Measurements from ENCODE around the gene ABCA2. TPM values are rescaled to one million over a fixed set of nuclear protein-coding genes. Genes with fewer than 3 reads are reported as not detected.

ABCA2 gene, protein sequence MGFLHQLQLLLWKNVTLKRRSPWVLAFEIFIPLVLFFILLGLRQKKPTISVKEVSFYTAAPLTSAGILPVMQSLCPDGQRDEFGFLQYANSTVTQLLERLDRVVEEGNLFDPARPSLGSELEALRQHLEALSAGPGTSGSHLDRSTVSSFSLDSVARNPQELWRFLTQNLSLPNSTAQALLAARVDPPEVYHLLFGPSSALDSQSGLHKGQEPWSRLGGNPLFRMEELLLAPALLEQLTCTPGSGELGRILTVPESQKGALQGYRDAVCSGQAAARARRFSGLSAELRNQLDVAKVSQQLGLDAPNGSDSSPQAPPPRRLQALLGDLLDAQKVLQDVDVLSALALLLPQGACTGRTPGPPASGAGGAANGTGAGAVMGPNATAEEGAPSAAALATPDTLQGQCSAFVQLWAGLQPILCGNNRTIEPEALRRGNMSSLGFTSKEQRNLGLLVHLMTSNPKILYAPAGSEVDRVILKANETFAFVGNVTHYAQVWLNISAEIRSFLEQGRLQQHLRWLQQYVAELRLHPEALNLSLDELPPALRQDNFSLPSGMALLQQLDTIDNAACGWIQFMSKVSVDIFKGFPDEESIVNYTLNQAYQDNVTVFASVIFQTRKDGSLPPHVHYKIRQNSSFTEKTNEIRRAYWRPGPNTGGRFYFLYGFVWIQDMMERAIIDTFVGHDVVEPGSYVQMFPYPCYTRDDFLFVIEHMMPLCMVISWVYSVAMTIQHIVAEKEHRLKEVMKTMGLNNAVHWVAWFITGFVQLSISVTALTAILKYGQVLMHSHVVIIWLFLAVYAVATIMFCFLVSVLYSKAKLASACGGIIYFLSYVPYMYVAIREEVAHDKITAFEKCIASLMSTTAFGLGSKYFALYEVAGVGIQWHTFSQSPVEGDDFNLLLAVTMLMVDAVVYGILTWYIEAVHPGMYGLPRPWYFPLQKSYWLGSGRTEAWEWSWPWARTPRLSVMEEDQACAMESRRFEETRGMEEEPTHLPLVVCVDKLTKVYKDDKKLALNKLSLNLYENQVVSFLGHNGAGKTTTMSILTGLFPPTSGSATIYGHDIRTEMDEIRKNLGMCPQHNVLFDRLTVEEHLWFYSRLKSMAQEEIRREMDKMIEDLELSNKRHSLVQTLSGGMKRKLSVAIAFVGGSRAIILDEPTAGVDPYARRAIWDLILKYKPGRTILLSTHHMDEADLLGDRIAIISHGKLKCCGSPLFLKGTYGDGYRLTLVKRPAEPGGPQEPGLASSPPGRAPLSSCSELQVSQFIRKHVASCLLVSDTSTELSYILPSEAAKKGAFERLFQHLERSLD (N-terminal part only)
- total RNA-seq, result 10 to 100 TPM; 13.5 to 58.6 (median 19.3) TPM

DNA sequence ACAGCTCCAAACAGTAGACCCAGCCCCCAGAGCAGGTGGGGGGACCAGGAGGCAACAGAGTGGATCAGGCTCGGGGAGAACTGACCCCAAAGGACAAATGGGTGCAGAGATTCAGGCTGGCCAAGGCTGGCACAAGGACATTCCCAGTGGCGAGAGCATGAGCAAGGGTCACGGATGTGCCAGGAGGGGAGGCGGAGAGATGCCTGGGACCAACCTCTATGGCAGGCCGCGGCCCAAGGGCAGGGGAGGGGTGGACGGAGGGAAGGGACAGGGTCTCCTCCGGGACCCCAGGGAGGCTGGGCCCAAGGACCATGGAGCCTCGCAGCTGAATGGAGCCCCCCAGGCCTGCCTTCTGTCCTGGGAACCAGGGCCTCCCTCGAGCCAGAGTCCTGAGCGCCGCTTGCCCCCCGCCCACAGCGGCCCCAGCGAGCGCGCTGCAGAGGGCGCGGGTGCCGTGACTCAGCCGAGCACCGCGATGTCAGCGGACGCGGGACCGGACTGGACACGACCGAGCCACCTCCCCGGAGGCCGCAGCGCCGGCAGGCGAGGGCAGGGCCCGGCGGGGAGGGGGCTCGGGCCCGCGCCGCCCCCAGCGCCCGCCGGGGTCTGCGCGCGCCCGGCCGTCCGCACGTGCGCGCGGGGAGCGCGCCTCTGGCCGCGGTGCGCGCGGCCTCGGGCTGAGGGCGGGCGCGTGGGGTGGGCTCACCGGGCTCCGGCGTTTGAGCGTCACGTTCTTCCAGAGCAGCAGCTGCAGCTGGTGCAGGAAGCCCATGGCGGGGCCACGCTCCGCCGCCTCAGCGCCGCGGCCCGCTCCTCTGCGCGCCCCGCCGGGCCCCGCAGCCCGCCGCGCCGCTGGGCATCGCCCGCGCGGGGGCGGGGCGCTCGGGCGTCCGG is at the start of gene ABCA2:
Gene ABCA2, minus strand, starts transcription at position 869 of the 894 bp plus-strand sequence. Its CDS starts 97 bp downstream, at position 772.
- TF ChIP-seq, protein P1, sequence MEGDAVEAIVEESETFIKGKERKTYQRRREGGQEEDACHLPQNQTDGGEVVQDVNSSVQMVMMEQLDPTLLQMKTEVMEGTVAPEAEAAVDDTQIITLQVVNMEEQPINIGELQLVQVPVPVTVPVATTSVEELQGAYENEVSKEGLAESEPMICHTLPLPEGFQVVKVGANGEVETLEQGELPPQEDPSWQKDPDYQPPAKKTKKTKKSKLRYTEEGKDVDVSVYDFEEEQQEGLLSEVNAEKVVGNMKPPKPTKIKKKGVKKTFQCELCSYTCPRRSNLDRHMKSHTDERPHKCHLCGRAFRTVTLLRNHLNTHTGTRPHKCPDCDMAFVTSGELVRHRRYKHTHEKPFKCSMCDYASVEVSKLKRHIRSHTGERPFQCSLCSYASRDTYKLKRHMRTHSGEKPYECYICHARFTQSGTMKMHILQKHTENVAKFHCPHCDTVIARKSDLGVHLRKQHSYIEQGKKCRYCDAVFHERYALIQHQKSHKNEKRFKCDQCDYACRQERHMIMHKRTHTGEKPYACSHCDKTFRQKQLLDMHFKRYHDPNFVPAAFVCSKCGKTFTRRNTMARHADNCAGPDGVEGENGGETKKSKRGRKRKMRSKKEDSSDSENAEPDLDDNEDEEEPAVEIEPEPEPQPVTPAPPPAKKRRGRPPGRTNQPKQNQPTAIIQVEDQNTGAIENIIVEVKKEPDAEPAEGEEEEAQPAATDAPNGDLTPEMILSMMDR (IDR thresholded peaks at IDR 0.05; ENCODE audit: low read depth), result no peak

DNA sequence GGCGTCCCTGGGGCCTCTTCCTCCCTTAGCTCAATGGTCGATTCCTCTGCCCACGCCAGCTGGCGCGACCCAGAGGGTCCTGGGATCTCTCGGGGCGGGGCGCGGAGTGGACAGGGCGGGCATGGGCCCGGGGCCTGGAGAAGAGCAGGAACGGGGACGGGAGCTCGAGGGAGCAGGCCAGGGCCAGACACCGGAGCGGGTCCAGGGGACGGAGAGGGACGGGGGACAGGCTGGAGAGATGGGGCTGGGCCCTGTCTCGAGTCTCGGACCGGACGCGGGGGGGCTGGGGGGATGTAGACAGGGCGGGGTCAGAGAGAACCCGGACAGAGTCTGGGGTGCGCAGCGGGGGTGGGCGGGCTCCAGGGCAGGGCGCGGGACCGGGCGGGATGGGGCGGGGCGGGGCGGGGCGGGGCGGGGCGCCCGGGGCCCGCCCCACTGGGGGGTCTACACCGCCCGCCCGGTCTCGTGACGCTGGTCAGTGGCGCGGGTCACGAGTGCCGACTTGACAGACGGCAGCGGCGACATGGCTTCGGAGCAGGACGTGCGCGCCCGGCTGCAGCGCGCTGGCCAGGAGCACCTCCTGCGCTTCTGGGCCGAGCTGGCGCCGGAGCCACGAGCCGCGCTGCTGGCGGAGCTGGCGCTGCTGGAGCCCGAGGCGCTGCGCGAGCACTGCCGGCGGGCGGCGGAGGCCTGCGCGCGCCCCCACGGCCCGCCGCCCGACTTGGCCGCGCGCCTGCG is 49.1 kb upstream of the ABCA2 start, which contains the start of gene UAP1L1:
Gene UAP1L1, plus strand, starts transcription at position 508 of the 738 bp plus-strand sequence. Its CDS starts 16 bp downstream, at position 524.
- TF ChIP-seq, protein P1 (IDR thresholded peaks at IDR 0.05; ENCODE audit: low read depth), result no peak

DNA sequence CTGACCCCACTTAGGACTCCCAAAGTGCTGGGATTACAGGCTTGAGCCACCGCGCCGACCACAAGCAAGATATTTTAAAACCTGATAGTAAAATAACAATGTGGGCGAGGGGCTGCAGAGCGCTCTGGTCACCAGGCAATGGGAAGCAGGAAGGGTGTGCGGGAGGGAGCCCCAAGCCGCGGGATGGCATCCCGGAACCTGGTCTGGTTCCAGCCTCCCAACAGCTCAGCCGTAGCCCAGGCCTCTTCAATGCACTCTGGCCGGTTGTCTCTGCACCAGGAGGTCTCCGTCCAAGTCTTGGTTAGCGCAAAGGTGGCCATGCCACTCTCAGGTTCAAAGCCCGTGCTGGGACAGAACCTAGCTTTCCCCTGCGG is 48.6 kb upstream of the ABCA2 start:
- TF ChIP-seq, protein P1 (IDR thresholded peaks at IDR 0.05; ENCODE audit: low read depth), result no peak

DNA sequence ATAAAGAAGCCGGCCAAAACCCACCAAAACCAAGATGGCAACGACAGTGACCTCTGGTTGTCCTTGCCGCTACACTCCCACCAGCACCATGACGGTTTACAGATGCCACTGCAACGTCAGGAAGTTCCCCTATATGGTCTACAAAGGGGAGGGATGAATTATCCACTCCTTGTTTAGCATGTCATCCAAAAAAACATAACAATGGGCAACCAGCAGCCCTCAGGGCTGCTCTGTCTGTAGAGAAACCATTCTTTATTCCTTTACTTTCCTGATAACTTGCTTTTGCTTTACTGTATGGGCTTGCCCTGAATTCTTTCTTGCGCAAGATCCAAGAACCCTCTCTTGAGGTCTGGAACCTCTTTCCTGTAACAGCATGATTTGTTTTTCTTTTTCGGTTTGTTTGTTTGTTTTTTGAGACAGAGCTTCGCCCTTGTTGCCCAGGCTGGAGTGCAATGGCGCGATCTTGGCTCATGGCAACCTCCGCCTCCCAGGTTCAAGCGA is 47.3 kb upstream of the ABCA2 start:
- TF ChIP-seq, protein P1 (IDR thresholded peaks at IDR 0.05; ENCODE audit: low read depth), result no peak

DNA sequence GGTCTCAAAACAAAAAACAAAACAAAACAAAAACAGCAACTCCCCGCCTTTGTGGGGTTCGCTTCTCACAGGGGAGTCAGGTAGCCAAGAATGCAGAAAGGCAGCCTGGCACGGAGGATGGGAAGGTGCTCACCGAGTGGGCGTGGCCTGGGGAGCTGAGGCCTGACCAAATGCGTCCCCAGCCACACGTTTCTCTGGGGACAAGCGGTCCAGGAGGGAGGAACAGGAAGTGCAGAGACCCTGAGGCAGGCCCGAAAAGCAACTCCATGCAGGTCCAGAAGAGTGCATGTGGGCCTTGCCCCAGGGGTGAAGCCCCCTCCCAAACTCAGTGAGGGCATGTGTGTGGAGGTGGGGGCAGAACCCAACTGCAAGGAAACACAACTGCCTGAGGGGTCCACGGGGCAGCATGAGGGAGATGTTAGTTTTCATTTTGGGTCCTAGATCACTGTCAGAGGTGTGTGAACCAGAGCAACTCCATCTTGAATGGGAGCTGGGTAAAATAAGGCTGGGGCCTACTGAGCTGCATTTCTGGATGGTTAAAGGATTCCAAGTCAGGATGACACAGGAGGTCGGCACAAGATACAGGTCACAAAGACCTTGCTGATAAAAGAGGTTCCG is 46.7 kb upstream of the ABCA2 start:
- TF ChIP-seq, protein P1 (IDR thresholded peaks at IDR 0.05; ENCODE audit: low read depth), result no peak
